OCI-LY1 (cell line): ENCODE data around the gene LTBP4.
"Not testable (repeated sequence)": the region's sequence is repeated elsewhere in the genome, so short reads cannot be mapped to it uniquely, and the experiment has no call there.

ENCODE experiments used
- H2AFZ ChIP-seq: fragments of 200-600 bp; sonication (generic), shearing (Covaris generic); 2 replicates; pipeline ENCODE4 v1.6.0; 2014; ENCODE audit warnings: antibody characterized with exemption, mild to moderate bottlenecking, low read length
- H3F3A ChIP-seq: fragments of 200-600 bp; sonication (generic), shearing (Covaris generic); 2 replicates; pipeline ENCODE4 v1.6.0; 2014; ENCODE audit warnings: mild to moderate bottlenecking, antibody characterized with exemption, low read length, moderate library complexity; ENCODE audit not compliant: insufficient read depth
- H3K27ac ChIP-seq: fragments of 200-600 bp; sonication (generic); 2 replicates; pipeline ENCODE4 v1.5.1; 2014; ENCODE audit warnings: low read length, mixed run types, mild to moderate bottlenecking, low read depth; ENCODE audit not compliant: poor library complexity, severe bottlenecking
- H3K27me3 ChIP-seq: fragments of 200-600 bp; sonication (generic); 2 replicates; pipeline ENCODE4 v1.6.0; 2014; ENCODE audit warnings: antibody characterized with exemption, mild to moderate bottlenecking, low read length, moderate library complexity; ENCODE audit not compliant: insufficient read depth
- H3K36me3 ChIP-seq: fragments of 200-600 bp; sonication (generic); 2 replicates; pipeline ENCODE4 v1.6.1; 2014; ENCODE audit warnings: mild to moderate bottlenecking, antibody characterized with exemption, low read length, moderate library complexity, mixed read lengths; ENCODE audit not compliant: insufficient read depth
- H3K4me1 ChIP-seq: fragments of 200-600 bp; sonication (generic); 2 replicates; pipeline ENCODE4 v1.5.1; 2014; ENCODE audit warnings: mild to moderate bottlenecking, low read length, moderate library complexity; ENCODE audit not compliant: insufficient read depth, severe bottlenecking
- H3K4me2 ChIP-seq: fragments of 200-600 bp; sonication (generic), shearing (Covaris generic); 2 replicates; pipeline ENCODE4 v1.6.1; 2014; ENCODE audit warnings: low read length
- H3K4me3 ChIP-seq: fragments of 200-600 bp; sonication (generic); 2 replicates; pipeline ENCODE4 v1.5.1; 2014; ENCODE audit warnings: low read length, low read depth, mild to moderate bottlenecking, mixed read lengths; ENCODE audit not compliant: poor library complexity, severe bottlenecking
- H3K79me2 ChIP-seq: fragments of 200-600 bp; shearing (Covaris generic); 2 replicates; pipeline ENCODE4 v1.6.1; 2016; ENCODE audit warnings: mixed run types, low read length, mixed read lengths; ENCODE audit not compliant: insufficient read depth
- H3K9ac ChIP-seq: fragments of 200-600 bp; sonication (generic), shearing (Covaris generic); 2 replicates; pipeline ENCODE4 v1.6.1; 2014; ENCODE audit warnings: mild to moderate bottlenecking, low read length, mixed read lengths
- H3K9me2 ChIP-seq: fragments of 200-600 bp; sonication (generic), shearing (Covaris generic); 2 replicates; pipeline ENCODE4 v1.6.1; 2014; ENCODE audit warnings: low read depth, mild to moderate bottlenecking, low read length, mixed read lengths
- H3K9me3 ChIP-seq: fragments of 200-600 bp; shearing (Covaris generic); 2 replicates; pipeline ENCODE4 v1.6.1; 2014; ENCODE audit warnings: low read length, mixed read lengths
- H4K20me1 ChIP-seq: fragments of 200-600 bp; sonication (generic), shearing (Covaris generic); 2 replicates; pipeline ENCODE4 v1.6.0; 2016; ENCODE audit warnings: mild to moderate bottlenecking, low read length; ENCODE audit not compliant: insufficient read depth
- EZH2 ChIP-seq: fragments of 200-600 bp; sonication (generic), shearing (Covaris generic); IDR thresholded peaks from 2 replicates; pipeline ENCODE4 v1.8.0; 2017; ENCODE audit warnings: borderline replicate concordance, mixed run types, mild to moderate bottlenecking, antibody characterized with exemption, low read length, moderate library complexity, mixed read lengths
- TF ChIP-seq, protein P1 (sequence below): fragments of 200-600 bp; sonication (generic), shearing (Covaris generic); IDR thresholded peaks from 2 replicates; pipeline ENCODE4 v1.5.1; 2017; ENCODE audit warnings: mild to moderate bottlenecking, antibody characterized with exemption, low read length, moderate library complexity, mixed read lengths

LTBP4 gene

DNA sequence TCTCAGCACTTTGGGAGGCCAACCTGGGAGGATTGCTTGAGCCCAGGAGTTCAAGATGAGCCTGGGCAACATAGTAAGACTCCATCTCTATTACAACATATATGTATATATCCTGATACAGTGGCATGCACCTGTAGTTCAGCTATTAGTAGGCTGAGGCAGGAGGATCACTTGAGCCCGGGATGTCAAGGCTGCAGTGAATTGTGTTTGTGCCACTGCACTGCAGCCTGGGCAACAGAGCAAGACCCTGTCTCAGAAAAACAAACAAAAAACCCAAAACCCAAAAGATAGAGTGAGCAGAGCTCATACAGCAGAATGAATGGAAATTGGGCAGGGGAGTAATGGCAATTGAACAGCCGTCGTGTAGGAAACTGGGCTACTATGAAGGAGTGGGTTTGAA lies 41.8 kb upstream of the LTBP4 start:
- Histone ChIP-seq H3K9ac (no peak overlapping the region), H3K27ac (no peak overlapping the region), H3K27me3 (0 out of 2 replicates have a peak, but pooled peaks cover 4% of the 10 kb centered on the region), H3K4me3 (no peak overlapping the region), H3K9me3 (no peaks in the 10 kb centered on the region), H3K4me2 (no peak overlapping the region), H4K20me1 (no peaks in the 10 kb centered on the region), H3K9me2 (no peaks in the 10 kb centered on the region), H2AFZ (no peak overlapping the region), H3F3A (no peaks in the 10 kb centered on the region), H3K4me1 (no peaks in the 10 kb centered on the region), H3K36me3 (no peaks in the 10 kb centered on the region), H3K79me2 (no peaks in the 10 kb centered on the region)
- TF ChIP-seq, protein P1, sequence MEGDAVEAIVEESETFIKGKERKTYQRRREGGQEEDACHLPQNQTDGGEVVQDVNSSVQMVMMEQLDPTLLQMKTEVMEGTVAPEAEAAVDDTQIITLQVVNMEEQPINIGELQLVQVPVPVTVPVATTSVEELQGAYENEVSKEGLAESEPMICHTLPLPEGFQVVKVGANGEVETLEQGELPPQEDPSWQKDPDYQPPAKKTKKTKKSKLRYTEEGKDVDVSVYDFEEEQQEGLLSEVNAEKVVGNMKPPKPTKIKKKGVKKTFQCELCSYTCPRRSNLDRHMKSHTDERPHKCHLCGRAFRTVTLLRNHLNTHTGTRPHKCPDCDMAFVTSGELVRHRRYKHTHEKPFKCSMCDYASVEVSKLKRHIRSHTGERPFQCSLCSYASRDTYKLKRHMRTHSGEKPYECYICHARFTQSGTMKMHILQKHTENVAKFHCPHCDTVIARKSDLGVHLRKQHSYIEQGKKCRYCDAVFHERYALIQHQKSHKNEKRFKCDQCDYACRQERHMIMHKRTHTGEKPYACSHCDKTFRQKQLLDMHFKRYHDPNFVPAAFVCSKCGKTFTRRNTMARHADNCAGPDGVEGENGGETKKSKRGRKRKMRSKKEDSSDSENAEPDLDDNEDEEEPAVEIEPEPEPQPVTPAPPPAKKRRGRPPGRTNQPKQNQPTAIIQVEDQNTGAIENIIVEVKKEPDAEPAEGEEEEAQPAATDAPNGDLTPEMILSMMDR = no peak
- TF ChIP-seq EZH2 = no peak

DNA sequence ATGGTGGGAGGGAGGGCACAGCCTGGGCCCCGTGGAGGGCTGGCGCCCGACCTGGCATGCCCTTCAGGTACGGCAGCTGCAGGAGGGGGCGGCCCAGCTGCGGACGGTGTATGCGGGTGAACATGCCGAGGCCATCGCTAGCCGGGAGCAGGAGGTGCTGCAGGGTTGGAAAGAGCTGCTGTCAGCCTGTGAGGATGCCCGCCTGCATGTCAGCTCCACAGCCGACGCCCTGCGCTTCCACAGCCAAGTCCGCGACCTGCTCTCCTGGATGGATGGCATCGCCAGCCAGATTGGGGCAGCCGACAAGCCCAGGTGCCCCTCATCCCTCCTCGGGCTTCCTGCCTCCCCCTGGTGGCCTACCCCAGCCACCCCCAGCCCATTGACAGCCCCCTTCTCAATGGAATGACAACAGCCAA lies 41.1 kb upstream of the LTBP4 start:
- H3K9ac ChIP-seq = no peak overlapping the region
- TF ChIP-seq, protein P1 = no peak
- no peak for TF ChIP-seq EZH2

DNA sequence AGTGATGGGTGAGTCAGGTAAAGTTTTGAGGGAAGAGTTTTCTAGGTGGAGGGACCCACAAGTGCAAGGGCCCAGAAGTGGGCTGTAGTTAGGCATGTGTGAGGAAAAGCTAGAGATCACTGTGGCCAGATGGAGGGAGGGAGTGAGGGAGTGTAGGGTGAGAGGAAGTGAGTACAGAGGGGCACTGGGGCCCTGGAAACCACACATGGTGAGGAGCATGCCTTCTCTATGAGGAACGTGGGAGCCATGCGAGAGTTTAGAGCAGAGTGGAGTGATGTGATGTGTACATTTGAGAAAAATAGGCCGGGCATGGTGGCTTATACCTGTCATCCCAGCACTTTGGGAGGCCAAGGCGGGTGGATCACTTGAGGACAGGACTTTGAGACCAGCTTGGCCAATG lies 39.2 kb upstream of the LTBP4 start:
- Histone ChIP-seq H2AFZ (no peak overlapping the region), H3K36me3 (no peaks in the 10 kb centered on the region), H3K4me2 (no peak overlapping the region), H4K20me1 (no peaks in the 10 kb centered on the region), H3K27me3 (no peaks in the 10 kb centered on the region), H3K9me3 (no peaks in the 10 kb centered on the region), H3K4me1 (no peaks in the 10 kb centered on the region), H3K9me2 (no peaks in the 10 kb centered on the region), H3K9ac (no peak overlapping the region), H3K27ac (no peak overlapping the region), H3K4me3 (no peak overlapping the region), H3K79me2 (no peaks in the 10 kb centered on the region), H3F3A (no peaks in the 10 kb centered on the region)
- TF ChIP-seq, protein P1 = no peak
- TF ChIP-seq EZH2 = no peak

More for the DNA sequence above, 41.1 kb upstream of the LTBP4 start:
- no peaks in the 10 kb centered on the region for H4K20me1 ChIP-seq
- no peaks in the 10 kb centered on the region for H3K9me3 ChIP-seq
- no peaks in the 10 kb centered on the region for H3K36me3 ChIP-seq
- no peak overlapping the region for H3K4me3 ChIP-seq
- H3K79me2 ChIP-seq = no peaks in the 10 kb centered on the region
- no peak overlapping the region for H2AFZ ChIP-seq
- no peaks in the 10 kb centered on the region for H3K27me3 ChIP-seq
- no peaks in the 10 kb centered on the region for H3F3A ChIP-seq
- no peak overlapping the region for H3K4me2 ChIP-seq
- no peak overlapping the region for H3K27ac ChIP-seq
- H3K9me2 ChIP-seq = no peaks in the 10 kb centered on the region
- no peaks in the 10 kb centered on the region for H3K4me1 ChIP-seq

DNA sequence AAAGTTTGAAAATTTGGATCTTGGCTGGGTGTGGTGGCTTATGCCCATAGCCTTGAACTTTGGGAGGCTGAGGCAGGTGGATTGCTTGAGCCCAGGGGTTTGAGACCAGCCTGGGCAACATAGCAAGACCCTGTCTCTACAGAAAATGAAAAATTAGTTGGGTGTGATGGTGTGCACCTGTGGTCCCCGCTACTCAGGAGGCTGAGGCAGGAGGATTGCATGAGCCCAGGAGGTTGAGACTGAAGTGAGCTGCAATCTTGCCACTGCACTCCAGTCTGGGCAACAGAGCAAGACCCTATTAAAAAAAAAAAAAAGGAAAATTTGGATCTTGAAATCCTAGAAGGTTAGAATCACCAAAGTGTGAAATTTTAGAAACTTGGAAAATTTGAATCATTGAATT lies 36.6 kb upstream of the LTBP4 start:
- not testable (repeated sequence) for H3K27me3 ChIP-seq, H4K20me1 ChIP-seq, H3K27ac ChIP-seq, H3K9ac ChIP-seq, H3K4me1 ChIP-seq, H3K4me3 ChIP-seq, H3K9me3 ChIP-seq, H3K4me2 ChIP-seq, H3K9me2 ChIP-seq, H3K79me2 ChIP-seq, H3K36me3 ChIP-seq, H2AFZ ChIP-seq, H3F3A ChIP-seq
